Stimulated activated CD4-positive, alpha-beta T cell treated with anti-CD3 and anti-CD28 coated beads, TNF-alpha, amount 100 ng/mL, for 1 hour (primary cell): Measurements from ENCODE around the gene CMTR1.

ENCODE experiments used
- DNase-seq, 3 donors: peaks; one replicate each; pipeline ENCODE4 v3.0.0-alpha.2; 2020; ENCODE audit warnings: low read depth in 3 of 3, low spot score in 1 of 3

The CMTR1 gene

DNA sequence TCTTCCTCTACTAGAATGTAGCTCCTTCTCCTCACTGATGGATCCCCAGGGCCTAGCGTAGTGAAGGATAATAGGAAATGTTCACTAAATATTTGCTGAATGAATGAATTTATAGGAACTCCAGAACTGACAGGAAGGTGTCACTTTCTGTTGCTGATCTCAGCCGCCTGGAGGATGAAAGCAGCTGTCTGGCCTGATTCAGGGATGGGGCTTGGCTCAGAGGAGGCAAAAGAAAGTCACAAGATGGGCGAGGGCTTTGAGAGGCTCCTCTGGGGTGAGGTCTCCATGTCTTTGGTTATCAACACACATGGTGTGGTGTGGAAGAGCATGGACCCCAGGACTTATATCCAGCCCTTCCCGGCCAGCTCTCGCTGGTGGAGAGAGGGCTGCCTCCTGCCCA lies 78.2 kb downstream of the CMTR1 start:
- no peak for DNase-seq

DNA sequence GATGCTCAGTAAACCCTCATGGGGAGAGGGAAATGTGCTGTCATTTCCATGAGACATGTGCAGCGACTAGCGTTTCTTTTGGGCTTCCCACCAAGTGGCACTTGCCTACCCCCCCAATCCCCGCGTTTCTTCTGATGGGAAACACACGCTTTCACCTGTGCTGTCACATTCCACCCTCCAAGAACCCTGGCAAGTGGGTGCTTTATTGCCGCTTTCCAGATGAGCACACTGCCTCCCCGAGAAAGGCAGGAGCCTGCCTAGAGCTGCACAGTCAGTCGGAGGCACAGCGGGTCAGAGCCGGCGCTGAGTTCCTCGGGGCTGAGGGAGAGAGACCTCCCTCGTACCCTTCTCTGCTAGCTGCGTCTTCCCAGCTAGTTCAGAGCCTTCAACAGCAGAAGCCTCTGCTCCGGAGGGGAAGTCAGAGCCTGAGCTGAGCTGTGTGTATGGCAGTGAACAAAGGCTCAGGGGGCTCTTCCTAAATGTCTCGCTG lies 78.9 kb downstream of the CMTR1 start:
- no peak for DNase-seq

DNA sequence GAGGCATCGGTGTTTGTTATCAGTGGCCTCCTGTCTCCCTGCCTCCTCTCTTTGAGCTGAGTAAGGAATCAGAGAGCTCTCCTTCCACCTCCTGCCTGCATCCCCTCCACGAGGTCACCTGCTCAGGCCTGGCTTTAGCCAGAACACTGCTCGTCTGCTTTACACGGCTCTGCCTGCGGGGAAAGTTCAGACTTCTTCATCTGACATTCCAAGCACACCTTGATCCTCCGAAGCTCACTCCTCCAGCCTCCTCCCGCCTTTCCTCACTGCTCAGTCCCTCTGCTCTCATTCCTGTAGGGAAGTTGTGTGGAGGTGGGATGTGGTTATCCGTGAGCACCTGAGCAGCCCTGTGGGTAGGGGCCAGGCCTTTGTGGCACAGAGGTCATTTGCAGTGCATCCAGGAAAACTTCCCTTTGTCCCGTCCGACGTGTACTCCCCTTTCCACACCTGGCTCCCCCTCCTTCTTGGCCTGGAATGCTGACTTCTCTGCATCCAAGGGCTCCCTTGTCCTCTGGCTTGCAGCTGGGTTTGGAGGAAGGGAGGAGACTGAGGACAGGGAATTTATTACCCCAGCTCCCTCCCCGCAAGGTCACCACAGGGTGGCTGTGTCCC lies 79.5 kb downstream of the CMTR1 start:
- no peak for DNase-seq

DNA sequence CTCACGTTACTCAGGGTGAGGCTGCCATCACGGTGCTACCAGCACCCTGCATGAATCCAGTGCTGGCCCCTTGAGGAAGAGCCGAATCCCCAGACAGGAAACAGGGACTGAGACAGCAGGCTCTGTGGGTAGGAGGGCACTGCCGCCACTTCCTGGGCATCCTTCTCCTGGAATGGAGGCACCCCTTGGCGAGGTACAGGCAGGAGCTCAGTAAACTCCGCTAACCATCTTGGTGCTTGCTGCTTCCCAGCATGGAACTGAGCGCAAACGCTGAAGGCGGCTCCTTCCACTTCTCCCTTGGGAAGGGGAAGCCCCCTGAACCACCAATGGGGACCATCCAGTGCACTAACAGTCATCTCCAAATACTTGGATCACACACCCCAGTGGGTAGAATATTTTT lies 80.1 kb downstream of the CMTR1 start:
- DNase-seq: no peak

- no peak for DNase-seq
These were observed 80.6 kb downstream of the CMTR1 start for GRCh38 chr6:37513576-37513975.

- no peak for DNase-seq
These were observed 81.3 kb downstream of the CMTR1 start for GRCh38 chr6:37514321-37514771.

- DNase-seq: no peak
These were observed 81.8 kb downstream of the CMTR1 start for GRCh38 chr6:37514837-37515236.

DNA sequence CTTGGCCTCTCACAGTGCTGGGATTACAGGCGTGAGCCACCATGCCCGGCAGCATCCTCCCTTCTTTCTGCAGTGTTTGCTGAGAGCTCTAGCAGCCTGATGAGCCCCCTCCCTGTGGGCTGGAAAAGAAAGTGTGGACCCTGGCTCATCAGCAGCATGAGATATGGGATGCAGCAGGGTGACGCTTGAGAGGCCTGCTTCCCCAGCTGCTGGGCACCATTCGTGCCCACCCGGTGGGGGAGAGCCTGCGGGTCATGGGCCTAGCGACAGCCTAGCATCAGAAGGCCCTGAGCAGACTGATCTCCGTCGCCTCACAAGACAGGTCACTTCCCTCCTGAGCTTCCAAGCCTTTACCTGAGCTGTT lies 82.7 kb downstream of the CMTR1 start:
- no peak for DNase-seq

- DNase-seq: peak; percentile 76 to 80 (median 79)
These were observed 83.3 kb downstream of the CMTR1 start for GRCh38 chr6:37516076-37516919.

GRCh38 chr6:37516920-37517405 lies 83.9 kb downstream of the CMTR1 start:
- DNase-seq: no peak

DNA sequence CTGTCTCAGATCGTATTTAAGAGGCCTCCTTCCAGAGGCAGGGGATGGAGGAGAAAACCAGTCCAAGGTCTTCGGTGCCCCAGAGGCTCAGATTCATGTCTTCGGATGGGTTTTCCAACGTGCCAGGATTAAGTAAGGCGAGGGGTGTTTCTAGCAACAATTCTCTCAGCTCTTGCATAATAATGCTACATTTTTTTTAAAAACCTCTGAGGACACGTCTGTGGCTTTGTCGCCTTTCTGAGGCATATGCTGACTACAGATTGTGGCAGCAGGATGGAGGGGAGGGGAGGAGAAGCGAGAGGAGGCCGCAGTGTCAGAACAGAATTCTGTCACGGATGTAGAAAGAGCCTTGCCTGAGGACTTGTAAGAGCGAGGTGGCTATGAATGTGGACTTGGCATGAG lies 84.4 kb downstream of the CMTR1 start:
- peak; percentile 39 to 48 (median 42) for DNase-seq

GRCh38 chr6:37518116-37518515 lies 85.1 kb downstream of the CMTR1 start:
- DNase-seq: no peak

- DNase-seq: no peak
These were observed 86.4 kb downstream of the CMTR1 start for GRCh38 chr6:37519461-37519860.

DNA sequence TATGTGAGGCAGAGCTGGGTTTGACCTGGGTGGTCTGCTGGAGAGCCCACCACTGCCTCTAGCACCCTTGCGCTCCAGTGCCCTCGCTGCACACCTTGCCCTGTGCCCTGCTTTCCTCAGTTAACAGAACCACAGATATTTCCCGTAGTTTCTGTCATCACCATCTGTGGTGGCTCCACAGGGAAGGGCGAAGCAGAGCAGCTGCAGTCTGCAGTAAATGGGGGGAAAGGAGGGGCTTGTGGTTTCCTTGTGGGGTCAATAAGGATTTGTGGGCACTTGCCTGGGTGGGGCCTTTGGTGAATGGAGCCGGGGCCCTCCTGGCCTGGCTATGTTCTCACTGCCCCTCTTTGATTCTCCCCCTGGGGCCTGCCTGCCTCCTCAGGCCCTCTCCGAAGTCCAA lies 87.9 kb downstream of the CMTR1 start:
- DNase-seq: no peak

DNA sequence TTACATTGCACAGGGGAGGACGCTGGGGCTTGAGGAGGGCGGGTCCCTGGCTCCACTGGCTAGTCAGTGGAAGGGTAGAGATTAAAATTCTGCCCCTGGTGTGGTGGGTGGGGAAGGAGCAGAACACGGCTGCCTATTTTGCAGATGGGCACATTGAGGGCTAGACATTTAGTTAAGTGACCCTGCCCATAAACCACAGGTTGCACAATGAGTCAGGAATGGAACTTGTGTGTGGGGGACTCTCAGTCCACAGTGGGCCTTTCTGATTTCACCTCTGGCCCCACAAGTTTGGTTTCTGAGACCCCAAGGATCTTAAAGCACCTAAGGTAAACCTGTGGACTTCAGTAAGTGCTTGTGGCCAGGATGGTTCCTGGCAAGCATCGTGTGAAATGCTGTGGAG lies 88.7 kb downstream of the CMTR1 start:
- no peak for DNase-seq

- DNase-seq: no peak
These were observed 89.8 kb downstream of the CMTR1 start for GRCh38 chr6:37522836-37523235.

DNA sequence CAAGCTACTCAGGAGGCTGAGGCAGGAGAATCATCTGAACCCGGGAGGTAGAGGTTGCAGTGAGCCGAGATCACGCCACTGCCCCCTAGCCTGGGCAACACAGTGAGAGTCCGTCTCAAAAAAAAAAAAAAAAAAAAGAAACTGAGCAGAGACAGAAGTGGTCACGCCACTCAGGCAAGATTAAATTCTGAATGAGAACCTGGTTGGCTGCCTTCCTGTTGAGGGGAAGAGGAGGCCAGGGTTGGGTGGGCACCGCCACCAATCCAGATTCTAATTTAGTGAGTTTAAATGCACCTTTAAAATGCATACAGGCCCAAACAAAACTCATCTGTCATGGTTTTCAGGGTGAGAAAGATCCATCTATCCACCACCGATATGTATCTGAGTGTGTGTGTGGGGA lies 90.4 kb downstream of the CMTR1 start:
- DNase-seq: no peak

GRCh38 chr6:37524025-37524969 lies 91.3 kb downstream of the CMTR1 start:
- no peak for DNase-seq

DNA sequence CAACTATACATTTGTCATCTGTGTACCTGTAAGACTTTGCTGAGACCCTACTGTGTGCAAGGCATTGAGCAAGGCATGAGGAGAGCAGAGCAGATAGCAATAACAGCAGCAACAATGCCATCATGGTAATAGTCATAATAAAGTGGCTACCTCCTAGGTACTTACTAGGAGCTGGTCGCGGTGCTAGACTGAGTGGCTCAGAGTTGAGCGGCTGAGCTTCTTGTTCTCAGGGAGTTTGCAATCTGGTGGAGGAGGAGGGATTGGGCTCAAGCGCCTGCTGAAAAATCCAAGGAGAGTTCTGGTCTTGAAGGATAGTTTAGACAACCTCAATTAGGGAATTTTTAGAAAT lies 91.9 kb downstream of the CMTR1 start:
- no peak for DNase-seq

DNA sequence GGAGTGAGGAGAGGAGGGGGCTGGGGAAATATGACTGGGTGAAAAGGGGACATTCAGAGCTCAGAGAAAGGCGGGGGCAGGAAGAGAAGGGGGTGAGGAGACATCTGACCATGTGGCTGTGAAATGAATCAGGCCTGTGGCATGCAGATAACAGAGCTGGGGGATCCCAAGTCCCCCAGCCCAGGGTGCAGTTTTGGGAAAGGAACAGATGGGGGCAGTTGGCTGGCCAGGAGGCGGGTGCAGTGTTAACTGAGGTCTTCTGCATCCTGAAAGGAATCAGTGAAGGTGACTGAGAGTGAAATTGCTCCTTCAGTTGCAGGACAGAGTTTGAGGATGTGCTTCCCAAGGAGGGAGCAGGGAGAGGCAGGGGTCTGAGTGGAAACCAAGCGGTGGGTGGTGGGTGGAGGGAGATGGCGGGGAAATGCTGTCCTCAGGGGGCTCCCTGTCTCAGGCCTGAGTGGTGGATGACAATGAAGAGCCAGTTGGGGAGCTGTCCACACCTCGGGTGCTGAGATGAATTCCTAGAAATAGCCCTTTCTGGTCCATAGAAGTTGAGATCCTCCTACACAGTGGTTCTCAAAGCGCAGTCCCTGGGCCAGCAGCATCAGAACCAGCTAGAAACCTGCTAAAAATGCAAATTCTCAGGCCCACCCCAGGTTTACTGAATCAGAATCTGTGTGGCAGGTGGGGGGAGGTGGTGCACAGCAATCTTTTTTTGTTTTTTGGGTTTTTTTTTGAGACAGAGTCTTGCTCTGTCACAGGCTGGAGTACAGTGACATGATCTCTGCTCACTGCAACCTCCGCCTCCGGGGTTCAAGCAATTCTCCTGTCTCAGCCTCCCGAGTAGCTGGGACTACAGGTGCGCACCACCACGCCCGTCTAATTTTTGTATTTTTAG lies 92.7 kb downstream of the CMTR1 start:
- DNase-seq: no peak
